T-cell (primary cell): ENCODE measurements around the gene SDCBP2. TPM values are rescaled to one million over a fixed set of nuclear protein-coding genes. Genes with fewer than 3 reads are reported as not detected.
A peak's percentile ranks its signal among the peaks of the same experiment; 100 is the strongest.

Experiments used
- ATAC-seq, 4 experiments: fragments of 200-7000 bp in 3 of 4; fragments of 150-1000 bp in 1 of 4; cut with Tn5 transposase; replicated peaks in 1 of 4; 1 replicate in 3 of 4; 2 replicates in 1 of 4; pipeline ENCODE4 v1.10.0; 2021; ENCODE audit warnings: moderate library complexity in 3 of 4, mild to moderate bottlenecking in 2 of 4, moderate number of reproducible peaks in 1 of 4
- CTCF ChIA-PET, 2 donors: fragments of 300-600 bp; sonication (Branson Sonifier 250); formaldehyde crosslinking; loops; one replicate each; lab custom pipeline; 2022; ENCODE audit warnings: antibody characterized with exemption in 2 of 2; lab: Charles Lee
- POLR2A ChIA-PET, 2 donors: fragments of 300-600 bp; sonication (Branson Sonifier 250); formaldehyde crosslinking; loops; one replicate each; lab custom pipeline; 2022; ENCODE audit warnings: antibody characterized with exemption in 2 of 2; lab: Charles Lee
- DNase-seq, 35 experiments: peaks; one replicate each; pipeline versions ENCODE4 v3.0.0 to v3.0.0-alpha.2; 2013 to 2023
- H3K27ac ChIP-seq: one replicate; pipeline ENCODE4 v1.5.1; 2013; ENCODE audit warnings: low read length
- H3K27me3 ChIP-seq, 2 experiments: replicated peaks in 1 of 2; 1 replicate in 1 of 2; 2 replicates in 1 of 2; pipeline versions ENCODE4 v1.6.1 to v1.7.0; 2013; ENCODE audit warnings: low read length in 1 of 2, mixed read lengths in 1 of 2; ENCODE audit not compliant: control insufficient read depth in 2 of 2, insufficient read depth in 2 of 2; ENCODE audit errors: extremely low read depth in 1 of 2
- H3K36me3 ChIP-seq, 2 donors: 1 replicate in 1 of 2; 2 replicates in 1 of 2; pipeline versions ENCODE4 v1.6.1 to v1.7.0; 2013; ENCODE audit warnings: low read length in 1 of 2; ENCODE audit not compliant: control insufficient read depth in 2 of 2, insufficient read depth in 1 of 2; ENCODE audit errors: extremely low read depth in 1 of 2
- H3K4me1 ChIP-seq, 2 experiments: 1 replicate in 1 of 2; 2 replicates in 1 of 2; pipeline versions ENCODE4 v1.6.1 to v1.7.0; 2013; ENCODE audit warnings: low read length in 2 of 2, mixed read lengths in 1 of 2; ENCODE audit not compliant: insufficient read depth in 2 of 2, control insufficient read depth in 1 of 2; ENCODE audit errors: extremely low read depth in 1 of 2
- H3K4me3 ChIP-seq, 2 donors: 1 replicate in 1 of 2; 2 replicates in 1 of 2; pipeline versions ENCODE4 v1.5.1 to v1.7.0; 2013; ENCODE audit warnings: mild to moderate bottlenecking in 2 of 2, low read length in 1 of 2, moderate library complexity in 1 of 2; ENCODE audit not compliant: control insufficient read depth in 1 of 2; ENCODE audit errors: extremely low read depth in 1 of 2
- H3K9me3 ChIP-seq: 2 replicates; pipeline ENCODE4 v1.7.0; 2013
- H3K27ac Mint-ChIP-seq, 2 donors: one replicate each; pipeline ENCODE4 v1.8.0; 2020 to 2021; ENCODE audit warnings: mild to moderate bottlenecking in 2 of 2, mixed read lengths in 2 of 2
- H3K27me3 Mint-ChIP-seq, 2 donors: one replicate each; pipeline ENCODE4 v1.8.0; 2021 to 2022; ENCODE audit warnings: mixed read lengths in 2 of 2
- H3K36me3 Mint-ChIP-seq: one replicate; pipeline ENCODE4 v1.8.0; 2021; ENCODE audit warnings: mixed read lengths
- H3K4me1 Mint-ChIP-seq, 3 donors: one replicate each; pipeline ENCODE4 v1.8.0; 2020 to 2022; ENCODE audit warnings: mixed read lengths in 3 of 3, mild to moderate bottlenecking in 1 of 3
- H3K4me3 Mint-ChIP-seq, 3 donors: one replicate each; pipeline ENCODE4 v1.8.0; 2020 to 2022; ENCODE audit warnings: mild to moderate bottlenecking in 3 of 3, mixed read lengths in 3 of 3, moderate library complexity in 3 of 3
- H3K9me3 Mint-ChIP-seq, 3 donors: one replicate each; pipeline ENCODE4 v1.8.0; 2020 to 2022; ENCODE audit warnings: mixed read lengths in 3 of 3
- WGBS: methylation state at CpG from one replicate; pipeline ENCODE4 v1.1.5; 2013; ENCODE audit warnings: missing lambda C conversion rate; ENCODE audit not compliant: insufficient coverage; 5-methylcytosine and 5-hydroxymethylcytosine counted together
- total RNA-seq, 35 experiments: library from RNA in 6 of 35; stranded (reverse) in 6 of 35; fragments of 120-200 nt in 1 of 35; gene quantifications; one replicate each; pipeline versions ENCODE4 v1.2.1 to v1.2.4 and lab custom pipeline; 2013 to 2026

The SDCBP2 gene
- total RNA-seq, 5 donors from 2014 or later (not counting 1 experiment from before 2014, with no cell fraction given) = 1.1 to 2.4 (median 2.2) TPM

- Histone ChIP-seq H3K4me3 (no peak overlapping the region), H3K27me3 (peaks cover 0 to 2% of the 10 kb centered on the region in 2 experiments), H3K36me3 (no peaks in the 10 kb centered on the region), H3K4me1 (no peaks in the 10 kb centered on the region), H3K27ac (no peak overlapping the region), H3K9me3 (no peaks in the 10 kb centered on the region)
- Mint-ChIP-seq H3K36me3 (no peaks in the 10 kb centered on the region), H3K27me3 (no peaks in the 10 kb centered on the region), H3K4me1 (peaks cover 4 to 8% (median 5%) of the 10 kb centered on the region in 3 donors), H3K27ac (no peak overlapping the region), H3K9me3 (no peaks in the 10 kb centered on the region), H3K4me3 (no peak overlapping the region)
- no peak for DNase-seq
- CTCF ChIA-PET = interaction anchor here in 1 of 2 donors (0.6 kb wide), 1 partner anchor 73 kb away, joined by 5 read pairs; no protein-coding TSS in a partner anchor
- no CpG with 5 or more reads among the region's 4 CpGs for WGBS
- no peak for ATAC-seq
- POLR2A ChIA-PET = no interaction called here
Observed at GRCh38 chr20:1319051-1319450, 9.9 kb downstream of the SDCBP2 start.

- no peak overlapping the region for H3K27ac ChIP-seq
- peaks cover 0 to 2% of the 10 kb centered on the region in 2 experiments for H3K27me3 ChIP-seq
- no peak overlapping the region for H3K27ac Mint-ChIP-seq
- ChIA-PET CTCF (no interaction called here), POLR2A (no interaction called here)
- no peaks in the 10 kb centered on the region for H3K9me3 Mint-ChIP-seq
- H3K36me3 ChIP-seq = no peaks in the 10 kb centered on the region
- H3K27me3 Mint-ChIP-seq = no peaks in the 10 kb centered on the region
- peaks cover 2 to 8% (median 4%) of the 10 kb centered on the region in 3 donors for H3K4me1 Mint-ChIP-seq
- DNase-seq (no peak), ATAC-seq (no peak)
- H3K4me3 Mint-ChIP-seq = peak overlapping the region in 1 of 3 donors; percentile 28
- WGBS = 60% methylated on average over 10 of the region's 12 CpGs
- H3K36me3 Mint-ChIP-seq = no peaks in the 10 kb centered on the region
- H3K4me3 ChIP-seq = no peak overlapping the region
- H3K4me1 ChIP-seq = peaks cover 0 to 6% of the 10 kb centered on the region in 2 experiments
- no peaks in the 10 kb centered on the region for H3K9me3 ChIP-seq
Observed at GRCh38 chr20:1317545-1318255, 11.2 kb downstream of the SDCBP2 start.

- Histone ChIP-seq H3K9me3 (no peaks in the 10 kb centered on the region), H3K36me3 (no peaks in the 10 kb centered on the region), H3K27me3 (no peaks in the 10 kb centered on the region), H3K4me1 (peaks cover 0 to 6% of the 10 kb centered on the region in 2 experiments), H3K27ac (no peak overlapping the region), H3K4me3 (no peak overlapping the region)
- DNase-seq (no peak), ATAC-seq (no peak)
- WGBS = 89% methylated on average over 3 of the region's 5 CpGs
- H3K27me3 Mint-ChIP-seq = no peaks in the 10 kb centered on the region
- peaks cover 2 to 8% (median 4%) of the 10 kb centered on the region in 3 donors for H3K4me1 Mint-ChIP-seq
- H3K4me3 Mint-ChIP-seq = no peak overlapping the region
- H3K27ac Mint-ChIP-seq = no peak overlapping the region
- ChIA-PET CTCF (interaction anchor here in 1 of 2 donors (1.8 to 2.9 kb wide), 3 partner anchors 9 to 188 kb away, joined by 5 to 8 read pairs (median 7); no protein-coding TSS in a partner anchor), POLR2A (no interaction called here)
- no peaks in the 10 kb centered on the region for H3K9me3 Mint-ChIP-seq
- peaks cover 4% of the 10 kb centered on the region for H3K36me3 Mint-ChIP-seq
Observed at GRCh38 chr20:1315804-1316203, 13.1 kb downstream of the SDCBP2 start.

GRCh38 chr20:1313236-1313964 lies 15.5 kb downstream of the SDCBP2 start:
- no peaks in the 10 kb centered on the region for H3K9me3 Mint-ChIP-seq
- CTCF ChIA-PET = interaction anchor here (0.6 to 1.2 kb wide), 6 partner anchors 8 to 127 kb away, joined by 3 to 5 read pairs (median 3); no protein-coding TSS in a partner anchor
- H3K27me3 ChIP-seq = no peaks in the 10 kb centered on the region
- no peaks in the 10 kb centered on the region for H3K9me3 ChIP-seq
- 52% methylated on average over 28 of the region's 38 CpGs for WGBS
- no peak overlapping the region for H3K4me3 Mint-ChIP-seq
- no peak overlapping the region for H3K27ac Mint-ChIP-seq
- no peaks in the 10 kb centered on the region for H3K36me3 ChIP-seq
- DNase-seq (peak in 33 of 35 experiments; percentile 20 to 83 (median 50)), ATAC-seq (peak; percentile 61 to 83 (median 74))
- H3K36me3 Mint-ChIP-seq = peaks cover 4% of the 10 kb centered on the region
- no peak overlapping the region for H3K27ac ChIP-seq
- H3K4me1 Mint-ChIP-seq = peaks cover 2 to 8% (median 4%) of the 10 kb centered on the region in 3 donors
- POLR2A ChIA-PET = no interaction called here
- H3K4me3 ChIP-seq = no peak overlapping the region
- H3K27me3 Mint-ChIP-seq = no peaks in the 10 kb centered on the region
- peaks cover 0 to 6% of the 10 kb centered on the region in 2 experiments for H3K4me1 ChIP-seq

GRCh38 chr20:1312904-1313235 lies 16.1 kb downstream of the SDCBP2 start:
- peaks cover 7% of the 10 kb centered on the region for H3K36me3 Mint-ChIP-seq
- CTCF ChIA-PET = interaction anchor here (1.0 to 1.2 kb wide), 5 partner anchors 9 to 128 kb away, joined by 3 to 5 read pairs (median 3); no protein-coding TSS in a partner anchor
- POLR2A ChIA-PET = no interaction called here
- Histone ChIP-seq H3K4me1 (peaks cover 0 to 6% of the 10 kb centered on the region in 2 experiments), H3K9me3 (no peaks in the 10 kb centered on the region), H3K27me3 (no peaks in the 10 kb centered on the region), H3K27ac (no peak overlapping the region), H3K4me3 (no peak overlapping the region), H3K36me3 (peaks cover 0 to 1% of the 10 kb centered on the region in 2 donors)
- DNase-seq (no peak), ATAC-seq (no peak)
- H3K27me3 Mint-ChIP-seq = no peaks in the 10 kb centered on the region
- no peak overlapping the region for H3K27ac Mint-ChIP-seq
- no peaks in the 10 kb centered on the region for H3K9me3 Mint-ChIP-seq
- 86% methylated on average over 11 of the region's 16 CpGs for WGBS
- H3K4me1 Mint-ChIP-seq = peaks cover 2 to 6% (median 4%) of the 10 kb centered on the region in 3 donors
- H3K4me3 Mint-ChIP-seq = no peak overlapping the region

- ChIA-PET CTCF (interaction anchor here (1.0 to 1.2 kb wide), 3 partner anchors 71 to 126 kb away, joined by 3 read pairs; no protein-coding TSS in a partner anchor), POLR2A (interaction anchor here in 1 of 2 donors (0.6 kb wide), 1 partner anchor 26 kb away, joined by 7 read pairs; no protein-coding TSS in a partner anchor)
- Mint-ChIP-seq H3K4me1 (peaks cover 0 to 4% (median 0%) of the 10 kb centered on the region in 3 donors), H3K27ac (no peak overlapping the region), H3K4me3 (no peak overlapping the region), H3K36me3 (peaks cover 7% of the 10 kb centered on the region), H3K9me3 (no peaks in the 10 kb centered on the region), H3K27me3 (no peaks in the 10 kb centered on the region)
- H3K27ac ChIP-seq = no peak overlapping the region
- peaks cover 0 to 2% of the 10 kb centered on the region in 2 donors for H3K36me3 ChIP-seq
- no peak overlapping the region for H3K4me3 ChIP-seq
- peaks cover 0 to 6% of the 10 kb centered on the region in 2 experiments for H3K4me1 ChIP-seq
- 91% methylated on average over 17 of the region's 20 CpGs for WGBS
- DNase-seq (no peak), ATAC-seq (no peak)
- no peaks in the 10 kb centered on the region for H3K9me3 ChIP-seq
- H3K27me3 ChIP-seq = no peaks in the 10 kb centered on the region
Observed at GRCh38 chr20:1312308-1312707, 16.6 kb downstream of the SDCBP2 start.
